Uterus (tissue), 2 donors: ENCODE data around the gene DNM2.

ENCODE experiments used
- CTCF ChIP-seq, 4 experiments: fragments of 200-600 bp in 2 of 4; fragments of 450-650 bp in 2 of 4; sonication (generic) in 2 of 4; IDR thresholded peaks; one replicate each; pipeline ENCODE4 v1.5.1; 2016 to 2019; ENCODE audit warnings: antibody characterized with exemption in 4 of 4, mild to moderate bottlenecking in 2 of 4, moderate library complexity in 1 of 4
- POLR2A ChIP-seq, 2 donors: fragments of 450-650 bp; IDR thresholded peaks; one replicate each; pipeline ENCODE4 v1.6.1; 2016; ENCODE audit warnings: antibody characterized with exemption in 2 of 2, mild to moderate bottlenecking in 1 of 2, moderate library complexity in 1 of 2

- no peak for TF ChIP-seq CTCF (IDR thresholded peaks at IDR 0.05)
- no peak for TF ChIP-seq POLR2A (IDR thresholded peaks at IDR 0.05)
Measured at GRCh38 chr19:10768369-10768768, 50.5 kb downstream of the DNM2 start.
